DOHH2 (cell line): ENCODE results near the gene SYNJ2.

Experiments used
- CTCF ChIP-seq: fragments of 200-600 bp; sonication (generic); IDR thresholded peaks from one replicate; pipeline ENCODE4 v1.5.1; 2014; ENCODE audit warnings: antibody characterized with exemption, mild to moderate bottlenecking, low read depth, low read length; ENCODE audit not compliant: poor library complexity, severe bottlenecking
- EZH2phosphoT487 ChIP-seq: fragments of 200-600 bp; sonication (generic); IDR thresholded peaks from 2 replicates; pipeline ENCODE4 v1.6.1; 2017; ENCODE audit warnings: borderline replicate concordance, mild to moderate bottlenecking, antibody characterized with exemption, low read length, moderate library complexity, mixed read lengths

GRCh38 chr6:157951828-157952227, 29.8 kb upstream of the SYNJ2 start:
- no peak for TF ChIP-seq CTCF
- no peak for TF ChIP-seq EZH2phosphoT487
